ENCODE measurements around the gene COMMD1.
"Not testable (repeated sequence)": the region's sequence is repeated elsewhere in the genome, so short reads cannot be mapped to it uniquely, and the experiment has no call there.

Gene COMMD1

DNA sequence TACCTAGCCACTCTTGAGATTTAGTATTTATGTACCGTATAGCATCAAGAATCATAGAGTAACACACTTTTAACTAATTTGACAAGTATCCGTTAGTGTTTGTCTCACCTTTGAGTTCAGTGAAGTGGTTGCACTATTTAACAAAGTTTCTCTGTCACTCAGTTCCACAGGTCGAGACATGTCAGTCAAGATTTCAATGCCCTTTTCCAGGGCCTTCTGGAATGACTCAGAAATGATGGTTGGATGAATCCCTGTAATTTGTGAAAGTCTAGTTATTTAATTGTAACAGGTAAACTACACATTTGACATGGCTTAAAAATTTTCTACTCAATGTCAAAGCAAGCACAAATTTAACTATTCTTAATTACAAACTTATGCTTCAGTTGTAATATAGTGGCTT, 26.7 kb upstream of the COMMD1 start:
- TF ChIP-seq, protein P1, sequence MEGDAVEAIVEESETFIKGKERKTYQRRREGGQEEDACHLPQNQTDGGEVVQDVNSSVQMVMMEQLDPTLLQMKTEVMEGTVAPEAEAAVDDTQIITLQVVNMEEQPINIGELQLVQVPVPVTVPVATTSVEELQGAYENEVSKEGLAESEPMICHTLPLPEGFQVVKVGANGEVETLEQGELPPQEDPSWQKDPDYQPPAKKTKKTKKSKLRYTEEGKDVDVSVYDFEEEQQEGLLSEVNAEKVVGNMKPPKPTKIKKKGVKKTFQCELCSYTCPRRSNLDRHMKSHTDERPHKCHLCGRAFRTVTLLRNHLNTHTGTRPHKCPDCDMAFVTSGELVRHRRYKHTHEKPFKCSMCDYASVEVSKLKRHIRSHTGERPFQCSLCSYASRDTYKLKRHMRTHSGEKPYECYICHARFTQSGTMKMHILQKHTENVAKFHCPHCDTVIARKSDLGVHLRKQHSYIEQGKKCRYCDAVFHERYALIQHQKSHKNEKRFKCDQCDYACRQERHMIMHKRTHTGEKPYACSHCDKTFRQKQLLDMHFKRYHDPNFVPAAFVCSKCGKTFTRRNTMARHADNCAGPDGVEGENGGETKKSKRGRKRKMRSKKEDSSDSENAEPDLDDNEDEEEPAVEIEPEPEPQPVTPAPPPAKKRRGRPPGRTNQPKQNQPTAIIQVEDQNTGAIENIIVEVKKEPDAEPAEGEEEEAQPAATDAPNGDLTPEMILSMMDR (IDR thresholded peaks at IDR 0.05; ENCODE audit: low read depth, low read length, missing control alignments): no peak
- Histone ChIP-seq H3K4me3 (ENCODE audit: low read depth, low read length) (no peak overlapping the region), H3K27me3 (replicated peaks) (no peaks in the 10 kb centered on the region), H3K27ac (no peak overlapping the region), H3K36me3 (replicated peaks) (peaks cover 72% of the 10 kb centered on the region)
- DNase-seq: no peak
- in situ Hi-C loops (cut with HindIII; ENCODE audit: low pct_ligation_motif_present, low sequenced_read_pairs): no loop called here

DNA sequence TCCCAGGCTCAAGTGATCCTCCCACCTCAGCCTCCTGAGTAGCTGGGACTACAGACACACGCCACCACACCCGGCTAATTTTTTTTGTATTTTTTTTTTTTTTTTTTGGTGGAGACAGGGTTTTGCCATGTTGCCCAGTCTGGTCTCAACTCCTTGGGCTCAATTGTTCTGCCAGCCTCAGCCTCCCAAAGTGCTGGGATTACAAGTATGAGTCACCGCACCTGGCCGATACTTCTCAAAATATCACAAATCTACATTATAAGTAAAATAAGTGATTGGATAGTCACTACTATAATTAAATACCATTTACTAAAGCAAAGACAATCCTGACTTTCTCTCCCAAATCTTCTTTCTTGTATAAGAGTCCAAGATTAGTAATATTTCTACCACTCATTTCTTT, 26.1 kb upstream of the COMMD1 start:
- H3K36me3 ChIP-seq (replicated peaks): peaks cover 78% of the 10 kb centered on the region
- H3K27me3 ChIP-seq (replicated peaks); H3K4me3 ChIP-seq (ENCODE audit: low read depth, low read length); DNase-seq; in situ Hi-C loops (cut with HindIII; ENCODE audit: low pct_ligation_motif_present, low sequenced_read_pairs); H3K27ac ChIP-seq: not testable (repeated sequence)

DNA sequence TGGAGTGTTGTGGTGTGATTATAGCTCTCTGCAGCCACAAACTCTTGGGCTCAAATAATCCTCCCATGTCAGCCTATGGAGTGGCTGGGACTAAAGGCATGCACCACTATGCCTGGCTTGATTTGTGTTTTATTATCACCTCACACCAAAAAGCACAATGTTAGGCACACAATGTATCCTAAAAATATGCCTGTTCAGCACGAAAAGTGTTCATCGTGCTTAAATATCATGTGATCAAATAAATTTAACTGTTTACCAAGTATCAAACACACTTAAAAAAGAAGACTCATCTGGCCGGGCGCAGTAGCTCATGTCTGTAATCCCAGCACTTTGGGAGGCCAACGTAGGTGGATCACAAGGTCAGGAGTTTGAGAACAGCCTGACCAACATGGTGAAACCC, 22.6 kb upstream of the COMMD1 start:
- no peaks in the 10 kb centered on the region for H3K27me3 ChIP-seq (replicated peaks)
- no peak for DNase-seq
- H3K4me3 ChIP-seq (ENCODE audit: low read depth, low read length): no peak overlapping the region
- TF ChIP-seq, protein P1 (IDR thresholded peaks at IDR 0.05; ENCODE audit: low read depth, low read length, missing control alignments): no peak
- no peak overlapping the region for H3K27ac ChIP-seq
- peaks cover 62% of the 10 kb centered on the region for H3K36me3 ChIP-seq (replicated peaks)
- in situ Hi-C loops (cut with HindIII; ENCODE audit: low pct_ligation_motif_present, low sequenced_read_pairs): no loop called here

DNA sequence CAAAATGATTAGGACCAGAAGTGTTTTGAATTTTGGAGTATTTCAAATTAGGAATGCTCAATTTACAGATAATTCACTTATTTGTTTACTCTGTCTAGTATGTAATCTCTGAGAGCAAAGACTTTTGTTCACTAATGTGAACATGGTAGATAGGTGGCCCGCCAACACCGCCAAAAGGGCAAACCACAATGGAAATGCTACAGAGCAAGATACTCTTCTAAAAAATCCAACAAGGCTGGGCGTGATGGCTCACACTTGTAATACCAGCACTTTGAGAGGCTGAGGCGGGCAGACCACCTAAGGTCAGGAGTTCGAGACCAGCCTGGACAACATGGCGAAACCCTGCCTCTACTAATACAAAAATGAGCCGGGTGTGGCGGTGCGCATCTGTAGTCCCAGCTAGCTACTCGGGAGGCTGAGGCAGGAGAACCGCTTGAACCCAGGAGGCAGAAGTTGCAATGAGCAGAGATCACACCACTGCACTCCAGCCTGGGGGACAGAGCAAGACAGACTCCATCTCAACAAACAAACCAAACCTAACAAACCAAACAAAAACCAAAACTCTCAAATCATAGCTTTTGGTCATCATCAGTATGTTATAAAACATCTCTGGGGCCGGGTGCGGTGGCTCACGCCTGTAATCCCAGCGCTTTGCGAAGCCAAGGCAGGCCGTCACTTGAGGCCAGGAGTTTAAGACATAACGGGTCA, 19.4 kb upstream of the COMMD1 start:
- in situ Hi-C loops (cut with HindIII; ENCODE audit: low pct_ligation_motif_present, low sequenced_read_pairs): no loop called here
- Histone ChIP-seq H3K27me3 (replicated peaks) (no peaks in the 10 kb centered on the region), H3K36me3 (replicated peaks) (peaks cover 33% of the 10 kb centered on the region), H3K4me3 (ENCODE audit: low read depth, low read length) (peak overlapping the region; percentile 20), H3K27ac (no peak overlapping the region)
- TF ChIP-seq, protein P1 (IDR thresholded peaks at IDR 0.05; ENCODE audit: low read depth, low read length, missing control alignments): no peak
- DNase-seq: no peak

DNA sequence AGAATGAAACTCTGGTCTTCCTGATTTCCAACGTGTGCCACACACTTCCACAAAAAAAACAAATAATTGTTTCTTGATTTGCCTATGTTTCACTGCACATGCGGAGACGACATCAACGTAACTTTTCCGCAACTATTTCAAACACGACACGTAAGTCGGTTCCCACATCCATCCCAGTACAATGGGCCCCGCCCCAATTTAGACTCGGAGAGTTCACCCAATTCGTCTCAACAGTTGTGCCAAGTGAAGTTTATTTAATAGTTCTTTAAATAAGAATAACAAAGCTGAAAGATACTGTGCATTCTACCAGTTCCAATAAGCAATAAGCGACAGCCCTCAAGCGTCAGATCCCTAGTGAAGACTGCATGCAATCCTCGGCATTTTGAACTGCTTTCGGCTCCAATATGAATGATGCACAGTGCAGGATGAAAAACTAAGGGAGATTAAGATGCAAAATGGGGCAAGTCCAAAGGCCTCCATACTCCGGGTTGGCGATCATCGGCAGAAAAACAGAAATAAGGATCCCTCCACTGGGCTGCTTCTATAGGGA, 17.7 kb upstream of the COMMD1 start:
- H3K36me3 ChIP-seq (replicated peaks): peaks cover 25% of the 10 kb centered on the region
- H3K27me3 ChIP-seq (replicated peaks): no peaks in the 10 kb centered on the region
- H3K27ac ChIP-seq: peak overlapping the region; percentile 100
- peak overlapping the region; percentile 94 for H3K4me3 ChIP-seq (ENCODE audit: low read depth, low read length)
- TF ChIP-seq, protein P1 (IDR thresholded peaks at IDR 0.05; ENCODE audit: low read depth, low read length, missing control alignments): no peak
- peak; percentile 44 for DNase-seq
- in situ Hi-C loops (cut with HindIII; ENCODE audit: low pct_ligation_motif_present, low sequenced_read_pairs): no loop called here

DNA sequence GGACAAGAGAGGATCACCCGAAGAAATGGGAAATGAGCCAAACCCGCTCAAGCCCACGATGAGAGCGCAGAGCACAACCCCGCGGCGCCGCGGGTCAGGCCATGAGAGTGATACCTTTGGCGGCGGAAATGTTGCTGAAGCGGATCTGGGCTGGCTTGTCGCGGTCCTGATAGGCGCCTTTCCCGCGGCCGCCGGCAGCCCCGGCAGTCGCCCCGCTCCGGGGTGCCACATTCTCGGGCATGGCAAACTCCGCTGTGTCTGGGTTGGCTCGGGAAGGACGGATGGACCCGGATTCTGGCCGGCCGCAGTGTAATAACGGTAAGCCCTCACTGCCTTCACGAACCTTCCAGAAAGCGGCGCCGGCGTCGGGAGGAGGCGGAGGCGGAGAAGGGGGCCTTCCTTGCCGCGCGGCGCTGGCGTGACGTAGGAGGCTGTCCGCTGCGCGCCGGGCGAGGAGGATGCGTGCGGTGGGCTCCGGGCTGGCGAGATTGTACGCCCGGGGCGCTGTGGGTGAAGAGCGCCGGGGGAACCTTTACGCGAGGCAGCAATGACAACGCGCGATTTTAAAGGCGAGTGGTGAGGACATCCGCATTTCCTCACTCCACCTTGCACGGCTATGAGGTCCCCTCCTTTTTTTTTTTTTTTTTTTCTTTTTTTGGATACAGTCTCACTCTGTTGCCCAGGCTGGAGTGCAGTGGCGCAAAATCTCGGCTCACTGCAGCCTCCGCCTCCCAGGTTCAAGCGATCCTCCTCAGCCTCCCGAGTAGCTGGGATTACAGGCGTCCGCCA, 17.0 kb upstream of the COMMD1 start, which contains the start of gene CCT4:
Gene CCT4, minus strand, starts transcription at position 390 of the 789 bp plus-strand sequence. Its CDS starts 149 bp downstream, at position 241.
- Histone ChIP-seq H3K4me3 (ENCODE audit: low read depth, low read length) (peak within 1 kb of the TSS; percentile 94), H3K27me3 (replicated peaks) (no peaks in the 10 kb centered on the region), H3K27ac (peak within 1 kb of the TSS; percentile 100), H3K36me3 (replicated peaks) (peaks cover 18% of the 10 kb centered on the region)
- DNase-seq: peak; percentile 66
- in situ Hi-C loops (cut with HindIII; ENCODE audit: low pct_ligation_motif_present, low sequenced_read_pairs): no loop called here
- TF ChIP-seq, protein P1 (IDR thresholded peaks at IDR 0.05; ENCODE audit: low read depth, low read length, missing control alignments): no peak

Data from brain microvascular endothelial cell (primary cell).